ENCODE measurements around the gene AKIRIN2. TPM values are rescaled to one million over a fixed set of nuclear protein-coding genes. Genes with fewer than 3 reads are reported as not detected.

The AKIRIN2 gene
- total RNA-seq, 2 donors from 2014 or later: 70.4 to 73.5 TPM

GRCh38 chr6:87669051-87669450, 33.0 kb downstream of the AKIRIN2 start:
- H3K27ac ChIP-seq (ENCODE audit: low read depth, low read length): no peak overlapping the region
- Mint-ChIP-seq H3K36me3 (ENCODE audit: low read depth) (peaks cover 45% of the 10 kb centered on the region), H3K27me3 (ENCODE audit: insufficient read depth) (no peaks in the 10 kb centered on the region), H3K4me3 (no peak overlapping the region), H3K9me3 (no peaks in the 10 kb centered on the region), H3K27ac (no peak overlapping the region), H3K4me1 (no peaks in the 10 kb centered on the region)
- no peak for TF ChIP-seq CTCF (conservative IDR thresholded peaks at IDR 0.05)
- DNase-seq: no peak
- H3K9me3 ChIP-seq (ENCODE audit: control insufficient read depth, low read length): no peaks in the 10 kb centered on the region
- WGBS, 2 experiments (ENCODE audit: insufficient coverage in 1 of 2, insufficient read length in 1 of 2): 90 to 93% methylated on average over 2 to 3 of the region's 3 CpGs
- H3K9ac ChIP-seq (ENCODE audit: extremely low read depth, low read length, poor library complexity, severe bottlenecking): no peak overlapping the region
- H3K4me3 ChIP-seq (ENCODE audit: low read length): no peak overlapping the region
- peaks cover 78% of the 10 kb centered on the region for H3K36me3 ChIP-seq (ENCODE audit: control insufficient read depth, insufficient read depth, low read length)
- H3K4me1 ChIP-seq (ENCODE audit: control insufficient read depth, insufficient read depth, low read length): no peaks in the 10 kb centered on the region
- no peaks in the 10 kb centered on the region for H3K27me3 ChIP-seq (ENCODE audit: control insufficient read depth, insufficient read depth, low read length, poor library complexity, severe bottlenecking)

GRCh38 chr6:87668013-87668412, 34.0 kb downstream of the AKIRIN2 start:
- H3K9ac ChIP-seq (ENCODE audit: extremely low read depth, low read length, poor library complexity, severe bottlenecking): no peak overlapping the region
- H3K4me3 Mint-ChIP-seq: no peak overlapping the region
- H3K27me3 ChIP-seq (ENCODE audit: control insufficient read depth, insufficient read depth, low read length, poor library complexity, severe bottlenecking): no peaks in the 10 kb centered on the region
- peaks cover 42% of the 10 kb centered on the region for H3K36me3 Mint-ChIP-seq (ENCODE audit: low read depth)
- H3K27me3 Mint-ChIP-seq (ENCODE audit: insufficient read depth): no peaks in the 10 kb centered on the region
- DNase-seq: no peak
- no peaks in the 10 kb centered on the region for H3K4me1 Mint-ChIP-seq
- no peaks in the 10 kb centered on the region for H3K4me1 ChIP-seq (ENCODE audit: control insufficient read depth, insufficient read depth, low read length)
- 94 to 100% methylated on average over 1 to 2 of the region's 2 CpGs for whole genome bisulfite sequencing, 2 experiments (ENCODE audit: insufficient coverage in 1 of 2, insufficient read length in 1 of 2)
- no peak overlapping the region for H3K27ac ChIP-seq (ENCODE audit: low read depth, low read length)
- H3K27ac Mint-ChIP-seq: no peak overlapping the region
- H3K4me3 ChIP-seq (ENCODE audit: low read length): no peak overlapping the region
- TF ChIP-seq CTCF (conservative IDR thresholded peaks at IDR 0.05): no peak
- H3K9me3 Mint-ChIP-seq: no peaks in the 10 kb centered on the region
- H3K9me3 ChIP-seq (ENCODE audit: control insufficient read depth, low read length): no peaks in the 10 kb centered on the region
- H3K36me3 ChIP-seq (ENCODE audit: control insufficient read depth, insufficient read depth, low read length): peaks cover 79% of the 10 kb centered on the region

- Mint-ChIP-seq H3K9me3 (no peaks in the 10 kb centered on the region), H3K36me3 (ENCODE audit: low read depth) (peaks cover 47% of the 10 kb centered on the region), H3K27me3 (ENCODE audit: insufficient read depth) (no peaks in the 10 kb centered on the region), H3K4me1 (no peaks in the 10 kb centered on the region), H3K4me3 (no peak overlapping the region), H3K27ac (no peak overlapping the region)
- H3K4me3 ChIP-seq (ENCODE audit: low read length): no peak overlapping the region
- peaks cover 77% of the 10 kb centered on the region for H3K36me3 ChIP-seq (ENCODE audit: control insufficient read depth, insufficient read depth, low read length)
- DNase-seq: no peak
- no peak overlapping the region for H3K9ac ChIP-seq (ENCODE audit: extremely low read depth, low read length, poor library complexity, severe bottlenecking)
- H3K27me3 ChIP-seq (ENCODE audit: control insufficient read depth, insufficient read depth, low read length, poor library complexity, severe bottlenecking): no peaks in the 10 kb centered on the region
- no peak overlapping the region for H3K27ac ChIP-seq (ENCODE audit: low read depth, low read length)
- no peaks in the 10 kb centered on the region for H3K4me1 ChIP-seq (ENCODE audit: control insufficient read depth, insufficient read depth, low read length)
- H3K9me3 ChIP-seq (ENCODE audit: control insufficient read depth, low read length): no peaks in the 10 kb centered on the region
- no peak for TF ChIP-seq CTCF (conservative IDR thresholded peaks at IDR 0.05)
Observed at GRCh38 chr6:87667032-87667431, 35.0 kb downstream of the AKIRIN2 start.

Measured in endodermal cell (in vitro differentiated cells).